ENCODE results near the gene USP20.

DNA sequence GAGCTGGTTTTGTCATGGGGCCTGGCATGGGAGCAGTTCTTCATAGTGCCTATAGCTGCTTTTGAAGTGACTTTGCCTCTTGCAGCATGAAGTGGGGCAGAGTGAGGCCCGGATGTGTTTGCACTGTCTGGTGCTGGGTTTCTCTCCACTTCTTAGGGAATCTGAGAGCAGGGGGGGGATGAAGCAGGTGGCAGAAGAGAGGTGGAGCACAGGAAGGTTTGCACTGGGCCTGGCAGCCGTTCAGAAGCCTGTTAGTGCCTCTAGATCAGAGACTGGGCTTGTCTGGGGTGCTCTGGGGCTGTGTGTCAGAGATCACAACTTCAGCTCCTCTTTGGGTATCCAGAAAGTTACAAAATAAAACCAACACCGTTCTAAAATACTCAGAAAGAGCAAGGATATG lies 18.4 kb downstream of the USP20 start:
- no peak for TF ChIP-seq CSDC2 (CRISPR knock-in tag; IDR thresholded peaks at IDR 0.05)
- no peak for TF ChIP-seq BACH2 (CRISPR knock-in tag; IDR thresholded peaks at IDR 0.05; ENCODE audit: borderline replicate concordance)
- TF ChIP-seq, protein P1, sequence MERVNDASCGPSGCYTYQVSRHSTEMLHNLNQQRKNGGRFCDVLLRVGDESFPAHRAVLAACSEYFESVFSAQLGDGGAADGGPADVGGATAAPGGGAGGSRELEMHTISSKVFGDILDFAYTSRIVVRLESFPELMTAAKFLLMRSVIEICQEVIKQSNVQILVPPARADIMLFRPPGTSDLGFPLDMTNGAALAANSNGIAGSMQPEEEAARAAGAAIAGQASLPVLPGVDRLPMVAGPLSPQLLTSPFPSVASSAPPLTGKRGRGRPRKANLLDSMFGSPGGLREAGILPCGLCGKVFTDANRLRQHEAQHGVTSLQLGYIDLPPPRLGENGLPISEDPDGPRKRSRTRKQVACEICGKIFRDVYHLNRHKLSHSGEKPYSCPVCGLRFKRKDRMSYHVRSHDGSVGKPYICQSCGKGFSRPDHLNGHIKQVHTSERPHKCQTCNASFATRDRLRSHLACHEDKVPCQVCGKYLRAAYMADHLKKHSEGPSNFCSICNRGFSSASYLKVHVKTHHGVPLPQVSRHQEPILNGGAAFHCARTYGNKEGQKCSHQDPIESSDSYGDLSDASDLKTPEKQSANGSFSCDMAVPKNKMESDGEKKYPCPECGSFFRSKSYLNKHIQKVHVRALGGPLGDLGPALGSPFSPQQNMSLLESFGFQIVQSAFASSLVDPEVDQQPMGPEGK (CRISPR knock-in tag; IDR thresholded peaks at IDR 0.05; ENCODE audit: borderline replicate concordance) = no peak
- TF ChIP-seq ARNTL (CRISPR knock-in tag; IDR thresholded peaks at IDR 0.05; ENCODE audit: borderline replicate concordance, low read depth) = no peak
- no peak for TF ChIP-seq ZNF8 (CRISPR knock-in tag; IDR thresholded peaks at IDR 0.05)
- no peak for TF ChIP-seq GLIS3 (CRISPR knock-in tag; IDR thresholded peaks at IDR 0.05)
